NK-92 (cell line): ENCODE measurements around the gene ANKRD33.

ENCODE experiments used
- DNase-seq: peaks from one replicate; lab custom pipeline; 2025; ENCODE audit not compliant: unreplicated experiment; lab: John Stamatoyannopoulos, UW

Gene ANKRD33

GRCh38 chr12:51860986-51861385 lies 26.9 kb upstream of the ANKRD33 start:
- no peak for DNase-seq

GRCh38 chr12:51862947-51863346 lies 25.0 kb upstream of the ANKRD33 start:
- no peak for DNase-seq

DNA sequence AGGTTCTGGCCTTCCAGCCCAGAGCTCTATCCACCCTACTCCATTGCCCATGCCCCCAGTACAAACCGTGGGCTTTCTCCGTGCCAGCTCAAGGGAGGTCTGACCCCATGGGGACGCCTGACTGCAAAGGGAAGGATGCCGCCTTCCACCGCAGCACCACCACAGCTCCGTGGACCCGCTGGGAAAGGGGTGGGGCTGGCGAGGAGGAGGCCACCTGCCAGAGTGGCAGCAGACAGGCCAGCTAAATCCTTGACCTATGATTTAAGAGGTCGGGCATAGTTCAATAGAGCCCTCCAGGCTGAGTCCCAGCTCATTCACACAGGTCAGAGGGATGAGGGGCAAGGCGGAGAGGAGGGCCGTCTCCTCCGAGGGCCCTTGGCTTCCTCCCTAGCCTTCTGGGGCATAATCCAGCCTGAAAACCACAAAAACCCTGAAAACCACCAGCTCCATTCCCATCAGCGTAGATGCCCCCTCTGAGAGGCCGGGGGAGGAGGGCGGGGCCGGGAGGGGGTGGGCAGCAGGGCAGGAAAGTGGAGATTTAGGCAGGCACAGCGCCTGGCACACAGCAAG lies 24.5 kb upstream of the ANKRD33 start:
- no peak for DNase-seq

DNA sequence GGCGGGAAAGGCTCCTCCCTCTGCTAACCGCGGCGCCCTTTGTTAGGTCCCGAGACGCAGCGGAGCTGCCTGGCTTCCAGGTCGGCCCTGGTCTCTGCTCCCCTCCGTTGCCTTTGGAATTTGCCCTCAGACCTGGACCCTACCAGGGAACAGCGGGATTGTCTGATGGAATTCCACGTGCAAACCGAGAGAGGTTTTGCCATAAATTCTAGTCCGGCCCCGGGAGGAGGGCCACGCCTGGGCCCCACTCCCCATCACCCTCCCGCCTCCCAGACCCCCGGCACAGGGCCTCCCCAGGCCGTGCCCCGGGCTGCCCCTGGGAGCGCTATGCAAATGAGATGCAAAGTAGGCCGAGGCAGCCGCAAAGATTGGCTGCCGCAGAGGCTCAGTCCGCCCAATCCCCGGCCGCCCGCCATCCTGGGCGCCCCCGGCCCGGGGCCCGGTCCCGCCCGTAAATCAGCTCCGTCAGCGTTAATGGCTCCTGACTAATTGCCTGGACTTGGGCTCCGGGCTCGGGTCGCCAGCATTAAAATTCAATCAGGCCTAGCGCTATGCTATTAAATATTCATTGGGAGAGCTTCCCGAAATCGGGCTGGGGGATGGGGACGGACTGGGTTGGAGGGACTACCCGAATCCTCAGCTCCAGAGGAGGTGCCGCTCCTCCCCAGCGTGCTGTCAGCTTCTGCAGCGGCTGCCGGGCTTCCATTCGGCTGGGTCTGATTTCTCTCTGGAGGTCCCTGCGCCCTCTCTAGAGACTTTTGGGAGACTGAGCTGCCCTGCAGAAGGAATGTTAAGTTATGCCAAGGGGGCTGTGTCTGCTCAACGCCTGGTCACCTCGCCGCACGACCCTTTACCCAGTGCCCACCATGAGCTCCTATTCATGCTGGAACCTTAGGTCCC lies 23.7 kb upstream of the ANKRD33 start:
- DNase-seq = no peak

GRCh38 chr12:51864833-51865670 lies 22.9 kb upstream of the ANKRD33 start:
- no peak for DNase-seq

- no peak for DNase-seq
Measured at GRCh38 chr12:51865757-51866270, 22.1 kb upstream of the ANKRD33 start.

GRCh38 chr12:51866324-51866723 lies 21.6 kb upstream of the ANKRD33 start:
- no peak for DNase-seq

- DNase-seq = no peak
Measured at GRCh38 chr12:51866762-51867161, 21.1 kb upstream of the ANKRD33 start.

DNA sequence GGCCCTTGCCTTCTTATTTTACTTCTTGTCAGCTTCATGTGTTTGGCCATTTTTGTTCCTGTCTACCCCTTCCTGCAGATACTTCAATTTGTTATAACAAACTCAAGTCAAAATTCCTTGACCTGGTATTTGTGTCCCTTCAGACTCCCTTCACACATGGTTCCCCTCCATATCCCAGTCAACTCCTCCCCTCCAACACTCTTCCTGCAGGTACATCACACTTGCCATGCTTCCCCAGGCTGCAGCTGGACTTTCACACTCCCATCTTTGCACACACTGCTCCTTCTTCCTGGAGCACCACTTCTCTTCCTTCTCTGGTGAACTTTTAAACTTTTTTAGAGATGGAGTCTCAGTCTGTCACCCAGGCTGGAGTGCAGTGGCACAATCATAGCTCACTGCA lies 20.5 kb upstream of the ANKRD33 start:
- no peak for DNase-seq

DNA sequence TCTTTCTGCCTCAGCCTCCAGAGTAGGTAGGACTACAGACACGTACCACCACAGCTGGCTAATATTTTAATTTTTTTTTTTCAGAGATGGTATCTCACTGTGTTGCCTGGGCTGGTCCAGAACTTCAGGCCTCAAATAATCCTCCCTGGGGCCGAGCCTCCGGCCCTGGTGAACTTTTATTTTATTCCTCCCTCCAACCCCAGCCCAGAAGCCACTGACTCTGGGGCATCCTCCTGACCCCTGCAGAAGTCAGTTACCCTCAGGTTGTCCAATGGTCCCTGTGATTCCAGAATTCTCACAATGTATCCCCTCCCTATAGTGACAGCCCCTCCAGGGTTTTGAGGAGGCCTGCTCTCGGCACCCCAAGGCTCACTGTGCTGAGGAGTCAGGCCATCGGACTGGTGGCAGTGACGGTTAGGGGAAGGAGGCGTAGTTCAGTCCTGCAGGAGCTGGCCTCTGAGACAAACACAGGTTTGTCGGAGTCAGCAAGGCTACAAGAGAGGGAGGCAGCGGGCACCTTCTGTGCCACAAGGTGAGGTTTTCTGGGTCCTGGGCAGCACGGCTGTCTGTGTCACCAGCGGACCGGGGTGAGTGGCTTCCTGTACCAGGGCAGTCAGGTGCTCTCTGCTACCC lies 20.0 kb upstream of the ANKRD33 start:
- DNase-seq = no peak

- no peak for DNase-seq
Measured at GRCh38 chr12:51868821-51869495, 18.9 kb upstream of the ANKRD33 start.

DNA sequence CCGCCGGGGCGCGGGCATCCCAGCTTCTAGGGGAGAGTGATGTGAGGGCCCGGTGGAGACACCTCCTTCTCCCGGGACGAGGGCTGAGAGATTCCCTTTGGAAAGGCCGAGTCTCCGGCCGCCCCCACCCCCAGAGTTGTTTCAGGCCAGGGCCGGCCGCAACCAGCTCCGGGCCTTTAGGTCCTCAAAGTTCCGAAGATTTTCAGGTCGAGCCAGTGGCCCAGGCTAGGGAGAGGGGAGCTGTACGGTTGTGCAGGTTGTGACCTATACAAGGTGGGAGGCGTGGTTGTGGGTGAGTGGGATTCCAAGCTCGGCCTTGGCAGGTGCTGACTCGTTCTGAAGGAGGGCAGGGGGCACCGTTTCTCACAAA lies 18.4 kb upstream of the ANKRD33 start:
- no peak for DNase-seq

DNA sequence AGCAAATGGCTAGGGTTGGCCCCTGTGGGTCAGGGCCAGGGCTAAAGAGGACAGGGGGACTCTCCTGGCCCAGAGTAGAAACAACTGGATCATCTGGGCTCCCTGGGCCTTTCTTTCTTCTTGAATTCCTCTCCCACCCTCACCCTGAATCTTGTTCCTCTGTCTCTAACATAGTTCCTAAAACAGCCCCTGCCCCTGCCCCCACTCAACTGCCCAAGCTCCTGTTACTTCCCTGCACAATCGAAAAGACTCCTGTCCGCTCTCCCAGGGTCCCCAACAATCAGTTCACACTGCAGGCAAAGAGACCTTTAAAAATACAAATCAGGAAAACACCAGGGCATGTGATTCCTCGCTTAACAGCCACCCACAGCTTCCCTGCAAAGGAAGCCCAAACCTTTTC lies 18.0 kb upstream of the ANKRD33 start:
- DNase-seq = no peak

GRCh38 chr12:51870504-51870903 lies 17.4 kb upstream of the ANKRD33 start:
- DNase-seq = no peak

- DNase-seq = no peak
Measured at GRCh38 chr12:51871126-51871525, 16.8 kb upstream of the ANKRD33 start.

GRCh38 chr12:51871918-51872688 lies 15.8 kb upstream of the ANKRD33 start:
- DNase-seq = no peak

DNA sequence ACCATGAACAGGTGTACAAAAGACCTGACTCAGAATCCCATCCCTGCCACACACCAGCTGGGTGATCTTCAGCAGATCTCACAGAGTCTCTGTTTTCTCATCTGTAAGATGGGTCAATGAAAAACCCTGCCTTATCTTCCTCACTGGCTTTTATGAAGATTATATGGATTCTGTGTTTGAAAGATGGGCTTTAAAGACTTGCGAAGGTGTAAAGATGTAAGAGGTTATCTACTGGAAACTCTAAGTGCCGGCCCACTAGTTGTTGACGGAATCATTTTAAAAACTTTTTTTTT lies 15.3 kb upstream of the ANKRD33 start:
- DNase-seq = no peak

DNA sequence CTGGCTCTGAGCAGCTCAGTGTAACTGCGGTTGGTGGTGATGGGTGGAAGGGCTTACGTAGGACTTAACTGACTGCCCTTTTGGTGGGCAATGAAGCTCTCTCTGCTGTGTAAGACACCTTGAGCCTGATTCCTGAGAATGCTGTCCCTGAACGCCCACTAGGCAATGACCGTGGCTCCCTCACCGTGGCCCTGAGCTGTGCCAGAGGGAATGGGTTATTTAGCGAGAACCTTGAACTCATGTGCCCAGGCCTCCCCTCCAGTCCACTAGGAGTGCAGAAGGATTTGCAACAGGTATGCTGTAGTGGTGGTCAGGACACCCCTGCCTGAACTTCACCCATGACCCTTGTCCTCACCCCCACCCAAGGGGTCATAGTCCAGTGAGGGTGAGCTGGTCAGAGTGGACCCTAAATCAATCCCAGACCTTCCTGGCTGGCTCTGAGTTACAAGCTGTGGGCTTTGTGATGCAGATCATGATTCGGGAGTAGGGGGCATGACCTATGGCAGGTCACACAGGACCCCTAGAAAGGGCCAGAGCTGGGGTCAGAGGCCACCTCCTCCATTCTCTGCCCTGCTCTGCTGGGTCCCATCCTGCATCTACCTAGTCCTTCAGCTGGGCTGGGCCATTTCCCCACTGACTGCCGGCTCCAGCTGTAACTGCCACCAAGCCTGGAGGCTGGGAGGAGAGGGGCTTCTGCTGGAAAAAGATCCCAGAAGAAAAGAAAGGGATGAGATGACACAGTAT lies 14.5 kb upstream of the ANKRD33 start:
- DNase-seq = no peak

DNA sequence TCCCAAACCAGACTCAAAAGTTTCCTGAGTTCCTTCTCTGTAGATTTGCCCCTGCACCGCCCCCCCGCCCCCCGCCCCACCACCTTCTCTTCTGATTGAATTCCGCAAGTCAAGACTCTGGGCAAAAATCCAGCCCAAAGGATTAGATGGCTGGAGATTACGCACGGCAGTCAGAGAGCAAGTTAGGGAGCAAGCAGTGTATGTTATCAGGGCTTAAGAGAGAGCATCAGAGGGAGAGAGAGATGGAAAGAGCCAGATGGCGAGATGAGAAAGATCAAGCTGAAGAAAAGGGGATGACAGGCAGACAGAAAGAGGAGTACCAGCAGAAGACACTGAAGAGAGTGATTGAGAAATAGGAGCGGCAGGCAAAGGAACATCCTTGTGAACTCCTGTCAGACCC lies 13.9 kb upstream of the ANKRD33 start:
- DNase-seq = no peak
